KMS-11 (cell line): Measurements from ENCODE around the gene CALML3.

Source experiments
- H2AFZ ChIP-seq: fragments of 200-600 bp; sonication (generic); 2 replicates; pipeline ENCODE4 v1.6.1; 2016; ENCODE audit warnings: antibody characterized with exemption, mixed run types, low read depth
- H3K27ac ChIP-seq: fragments of 200-600 bp; sonication (generic); 2 replicates; pipeline ENCODE4 v1.6.1; 2016; ENCODE audit warnings: mild to moderate bottlenecking, mixed run types
- H3K27me3 ChIP-seq: fragments of 200-600 bp; sonication (generic); 2 replicates; pipeline ENCODE4 v1.6.1; 2017; ENCODE audit warnings: mild to moderate bottlenecking, low read depth, mixed run types, moderate library complexity; ENCODE audit not compliant: insufficient read depth
- H3K36me3 ChIP-seq: fragments of 200-600 bp; sonication (generic); 2 replicates; pipeline ENCODE4 v1.6.1; 2017; ENCODE audit warnings: mild to moderate bottlenecking, mixed run types; ENCODE audit not compliant: insufficient read depth
- H3K4me1 ChIP-seq: fragments of 200-600 bp; sonication (generic); 2 replicates; pipeline ENCODE4 v1.6.1; 2016; ENCODE audit warnings: mild to moderate bottlenecking, low read depth, mixed run types; ENCODE audit not compliant: poor library complexity, severe bottlenecking
- H3K4me2 ChIP-seq: fragments of 200-600 bp; sonication (generic); 2 replicates; pipeline ENCODE4 v1.7.0; 2016; ENCODE audit warnings: mild to moderate bottlenecking, mixed run types
- H3K4me3 ChIP-seq: fragments of 200-600 bp; sonication (generic); IDR thresholded peaks from 2 replicates; pipeline ENCODE4 v1.6.1; 2017; ENCODE audit warnings: low read depth, low read length, mixed read lengths; ENCODE audit not compliant: insufficient read depth
- H3K79me2 ChIP-seq: fragments of 200-600 bp; sonication (generic); 2 replicates; pipeline ENCODE4 v1.6.1; 2016; ENCODE audit warnings: low read depth, mixed run types; ENCODE audit not compliant: insufficient read depth
- H3K9ac ChIP-seq: fragments of 200-600 bp; sonication (generic); 2 replicates; pipeline ENCODE4 v1.6.1; 2016; ENCODE audit warnings: mild to moderate bottlenecking, mixed run types
- H4K20me1 ChIP-seq: fragments of 200-600 bp; sonication (generic); 2 replicates; pipeline ENCODE4 v1.6.1; 2016; ENCODE audit warnings: mild to moderate bottlenecking, mixed run types; ENCODE audit not compliant: insufficient read depth
- CTCF ChIP-seq: fragments of 200-600 bp; sonication (generic); conservative IDR thresholded peaks from 2 replicates; pipeline ENCODE4 v1.6.1; 2017; ENCODE audit warnings: low read depth, mild to moderate bottlenecking, antibody characterized with exemption, low read length, moderate library complexity, mixed read lengths

Gene CALML3

GRCh38 chr10:5559642-5560141 is 34.9 kb downstream of the CALML3 start:
- Histone ChIP-seq H3K36me3 (no peaks in the 10 kb centered on the region), H3K4me3 (no peak overlapping the region), H2AFZ (no peak overlapping the region), H3K4me2 (no peak overlapping the region), H3K27ac (no peak overlapping the region), H3K4me1 (no peaks in the 10 kb centered on the region), H3K27me3 (no peaks in the 10 kb centered on the region; the same call in 1 of the 2 replicates), H3K9ac (no peak overlapping the region), H4K20me1 (no peaks in the 10 kb centered on the region), H3K79me2 (no peaks in the 10 kb centered on the region)
- TF ChIP-seq CTCF = no peak

- Histone ChIP-seq H3K27me3 (no peaks in the 10 kb centered on the region; the same call in 1 of the 2 replicates), H4K20me1 (no peaks in the 10 kb centered on the region), H3K4me3 (no peak overlapping the region), H3K27ac (no peak overlapping the region), H3K79me2 (no peaks in the 10 kb centered on the region), H3K4me2 (no peak overlapping the region), H3K36me3 (no peaks in the 10 kb centered on the region), H3K9ac (no peak overlapping the region), H2AFZ (no peak overlapping the region), H3K4me1 (no peaks in the 10 kb centered on the region)
- no peak for TF ChIP-seq CTCF
These were observed 35.5 kb downstream of the CALML3 start for GRCh38 chr10:5560142-5560816.

- no peak overlapping the region for H2AFZ ChIP-seq
- no peaks in the 10 kb centered on the region; the same call in 1 of the 2 replicates for H3K27me3 ChIP-seq
- H3K4me3 ChIP-seq = no peak overlapping the region
- TF ChIP-seq CTCF = no peak
- no peak overlapping the region for H3K4me2 ChIP-seq
- no peaks in the 10 kb centered on the region for H3K4me1 ChIP-seq
- no peaks in the 10 kb centered on the region for H3K36me3 ChIP-seq
- no peaks in the 10 kb centered on the region for H3K79me2 ChIP-seq
- no peak overlapping the region for H3K9ac ChIP-seq
- H4K20me1 ChIP-seq = no peaks in the 10 kb centered on the region
- H3K27ac ChIP-seq = no peak overlapping the region
These were observed 36.3 kb downstream of the CALML3 start for GRCh38 chr10:5560817-5561703.

GRCh38 chr10:5561704-5562645 is 37.2 kb downstream of the CALML3 start:
- Histone ChIP-seq H3K4me3 (no peak overlapping the region), H2AFZ (no peak overlapping the region), H3K27me3 (no peaks in the 10 kb centered on the region; the same call in 1 of the 2 replicates), H3K4me1 (no peaks in the 10 kb centered on the region), H4K20me1 (no peaks in the 10 kb centered on the region), H3K36me3 (no peaks in the 10 kb centered on the region), H3K79me2 (no peaks in the 10 kb centered on the region), H3K9ac (no peak overlapping the region), H3K27ac (no peak overlapping the region), H3K4me2 (no peak overlapping the region)
- no peak for TF ChIP-seq CTCF
